ENCODE measurements around the gene PRKAG2.

DNA sequence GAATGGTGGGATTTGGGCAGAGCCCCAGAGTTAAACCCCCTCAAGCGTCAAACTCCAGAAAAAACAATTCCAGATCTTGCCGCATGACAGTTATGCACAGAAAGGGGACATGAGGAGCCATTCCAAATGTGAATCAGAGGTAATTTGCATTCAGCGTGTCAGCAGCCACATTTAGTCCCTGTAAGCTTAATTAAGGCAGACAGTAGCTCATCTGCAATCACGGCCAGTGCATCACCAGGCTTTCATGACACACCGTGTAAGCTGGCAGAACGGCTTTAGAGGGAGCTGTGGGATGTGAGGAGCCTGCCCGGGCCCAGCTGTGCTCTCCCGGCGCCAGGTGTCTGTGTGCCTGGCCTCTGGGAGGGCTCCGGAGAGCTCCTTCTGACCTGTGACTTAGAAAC is 18.7 kb upstream of the PRKAG2 start:
- TF ChIP-seq POLR2A (IDR thresholded peaks at IDR 0.05), result no peak
- TF ChIP-seq, protein P1, sequence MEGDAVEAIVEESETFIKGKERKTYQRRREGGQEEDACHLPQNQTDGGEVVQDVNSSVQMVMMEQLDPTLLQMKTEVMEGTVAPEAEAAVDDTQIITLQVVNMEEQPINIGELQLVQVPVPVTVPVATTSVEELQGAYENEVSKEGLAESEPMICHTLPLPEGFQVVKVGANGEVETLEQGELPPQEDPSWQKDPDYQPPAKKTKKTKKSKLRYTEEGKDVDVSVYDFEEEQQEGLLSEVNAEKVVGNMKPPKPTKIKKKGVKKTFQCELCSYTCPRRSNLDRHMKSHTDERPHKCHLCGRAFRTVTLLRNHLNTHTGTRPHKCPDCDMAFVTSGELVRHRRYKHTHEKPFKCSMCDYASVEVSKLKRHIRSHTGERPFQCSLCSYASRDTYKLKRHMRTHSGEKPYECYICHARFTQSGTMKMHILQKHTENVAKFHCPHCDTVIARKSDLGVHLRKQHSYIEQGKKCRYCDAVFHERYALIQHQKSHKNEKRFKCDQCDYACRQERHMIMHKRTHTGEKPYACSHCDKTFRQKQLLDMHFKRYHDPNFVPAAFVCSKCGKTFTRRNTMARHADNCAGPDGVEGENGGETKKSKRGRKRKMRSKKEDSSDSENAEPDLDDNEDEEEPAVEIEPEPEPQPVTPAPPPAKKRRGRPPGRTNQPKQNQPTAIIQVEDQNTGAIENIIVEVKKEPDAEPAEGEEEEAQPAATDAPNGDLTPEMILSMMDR (IDR thresholded peaks at IDR 0.05), result no peak
